Gastroesophageal sphincter (tissue), 3 donors: ENCODE results near the gene OR2V1.

Experiments used
- CTCF ChIP-seq, 4 experiments: fragments of 200-600 bp in 2 of 4; fragments of 450-650 bp in 2 of 4; sonication (generic) in 1 of 4; IDR thresholded peaks; one replicate each; pipeline ENCODE4 v1.5.1; 2017 to 2019; ENCODE audit warnings: antibody characterized with exemption in 4 of 4, mild to moderate bottlenecking in 2 of 4, moderate library complexity in 2 of 4
- EP300 ChIP-seq: sonication (generic); formaldehyde crosslinking; IDR thresholded peaks from one replicate; pipeline ENCODE4 v1.6.1; 2017; ENCODE audit warnings: antibody characterized with exemption, mild to moderate bottlenecking

- TF ChIP-seq CTCF (IDR thresholded peaks at IDR 0.05) = no peak
- TF ChIP-seq EP300 = no peak
These were observed at the start of gene OR2V1 for GRCh38 chr5:181130832-181131496.
